Astrocyte (in vitro differentiated cells and primary cell): ENCODE measurements around the gene SAE1. TPM values are rescaled to one million over a fixed set of nuclear protein-coding genes. Genes with fewer than 3 reads are reported as not detected.

Experiments
- DNase-seq: peaks from one replicate; pipeline ENCODE4 v3.0.0-alpha.2; 2010; ENCODE audit warnings: low read depth
- FAIRE-seq: peaks from 2 replicates; lab custom pipeline; 2011; peaks lifted over from hg19 to GRCh38; lab: Jason Lieb, UNC
- H2AFZ ChIP-seq: 2 replicates; pipeline ENCODE4 v1.6.0; 2012; ENCODE audit warnings: low read depth, low read length, inconsistent platforms
- H3K27ac ChIP-seq: 2 replicates; pipeline ENCODE4 v1.5.1; 2011; ENCODE audit warnings: low read depth, low read length, inconsistent platforms
- H3K27me3 ChIP-seq: 2 replicates; pipeline ENCODE4 v1.6.0; 2011; ENCODE audit warnings: low read length, inconsistent platforms; ENCODE audit not compliant: insufficient read depth
- H3K36me3 ChIP-seq: 2 replicates; pipeline ENCODE4 v1.5.1; 2011; ENCODE audit warnings: low read length, inconsistent platforms; ENCODE audit not compliant: insufficient read depth
- H3K4me1 ChIP-seq: 2 replicates; pipeline ENCODE4 v1.5.1; 2011; ENCODE audit warnings: low read length, inconsistent platforms; ENCODE audit not compliant: insufficient read depth
- H3K4me2 ChIP-seq: 2 replicates; pipeline ENCODE4 v1.6.0; 2012; ENCODE audit warnings: low read length, inconsistent platforms
- H3K4me3 ChIP-seq: 2 replicates; pipeline ENCODE4 v1.5.1; 2011; ENCODE audit warnings: low read depth, mild to moderate bottlenecking, low read length, inconsistent platforms; ENCODE audit not compliant: insufficient read depth
- H3K79me2 ChIP-seq: 2 replicates; pipeline ENCODE4 v1.6.0; 2012; ENCODE audit warnings: mild to moderate bottlenecking, low read length, inconsistent platforms; ENCODE audit not compliant: insufficient read depth
- H3K9ac ChIP-seq: 2 replicates; pipeline ENCODE4 v1.6.0; 2012; ENCODE audit warnings: mild to moderate bottlenecking, low read length, inconsistent platforms
- H3K9me3 ChIP-seq: 2 replicates; pipeline ENCODE4 v1.5.1; 2012; ENCODE audit warnings: low read depth, mild to moderate bottlenecking, low read length, inconsistent platforms; ENCODE audit not compliant: insufficient read depth
- H4K20me1 ChIP-seq: 2 replicates; pipeline ENCODE4 v1.6.0; 2012; ENCODE audit warnings: low read length, inconsistent platforms; ENCODE audit not compliant: insufficient read depth
- H3K27ac Mint-ChIP-seq: one replicate; pipeline ENCODE4 v1.8.0; 2021; ENCODE audit warnings: mild to moderate bottlenecking, mixed read lengths; ENCODE audit not compliant: unreplicated experiment
- H3K27me3 Mint-ChIP-seq: one replicate; pipeline ENCODE4 v1.8.0; 2021; ENCODE audit warnings: low read depth, mixed read lengths; ENCODE audit not compliant: unreplicated experiment
- H3K36me3 Mint-ChIP-seq: one replicate; pipeline ENCODE4 v1.8.0; 2021; ENCODE audit warnings: low read depth, mixed read lengths; ENCODE audit not compliant: unreplicated experiment
- H3K4me1 Mint-ChIP-seq: one replicate; pipeline ENCODE4 v1.8.0; 2021; ENCODE audit warnings: low read depth, mixed read lengths; ENCODE audit not compliant: unreplicated experiment
- H3K4me3 Mint-ChIP-seq: one replicate; pipeline ENCODE4 v1.8.0; 2021; ENCODE audit warnings: mild to moderate bottlenecking, moderate library complexity, mixed read lengths; ENCODE audit not compliant: unreplicated experiment
- H3K9me3 Mint-ChIP-seq: one replicate; pipeline ENCODE4 v1.8.0; 2021; ENCODE audit warnings: mild to moderate bottlenecking, mixed read lengths; ENCODE audit not compliant: unreplicated experiment
- CTCF ChIP-seq: IDR thresholded peaks from 2 replicates; pipeline ENCODE4 v1.5.1; 2011; ENCODE audit warnings: low read depth, mild to moderate bottlenecking, inconsistent platforms, low read length, moderate library complexity; ENCODE audit not compliant: insufficient read depth
- EZH2 ChIP-seq: IDR thresholded peaks from 2 replicates; pipeline ENCODE4 v1.6.1; 2012; ENCODE audit warnings: mild to moderate bottlenecking, low read length, inconsistent platforms; ENCODE audit not compliant: insufficient read depth
- total RNA-seq: library from RNA; stranded (reverse); gene quantifications from 2 replicates; pipeline ENCODE4 v1.2.1, GENCODE V29; 2021

Gene SAE1
- total RNA-seq, 1 donor from 2014 or later = 133 TPM

GRCh38 chr19:47094557-47095475 is 35.8 kb upstream of the SAE1 start:
- no peak for TF ChIP-seq CTCF
- Mint-ChIP-seq H3K36me3 (peaks cover 24% of the 10 kb centered on the region), H3K27ac (peak overlapping the region; percentile 16), H3K27me3 (no peaks in the 10 kb centered on the region), H3K9me3 (no peaks in the 10 kb centered on the region), H3K4me3 (no peak overlapping the region), H3K4me1 (peaks cover 9% of the 10 kb centered on the region)
- Histone ChIP-seq H2AFZ (no peak overlapping the region), H3K4me1 (peaks cover 31% of the 10 kb centered on the region), H3K36me3 (peaks cover 22% of the 10 kb centered on the region), H3K4me3 (no peak overlapping the region), H4K20me1 (peaks cover 65% of the 10 kb centered on the region), H3K9ac (peak overlapping the region; percentile 72), H3K27me3 (no peaks in the 10 kb centered on the region), H3K27ac (peak overlapping the region; percentile 86), H3K9me3 (no peaks in the 10 kb centered on the region), H3K4me2 (peak overlapping the region; percentile 14), H3K79me2 (peaks cover 79% of the 10 kb centered on the region)
- FAIRE-seq (no peak), DNase-seq (peak; percentile 42)

- H3K36me3 Mint-ChIP-seq = peaks cover 22% of the 10 kb centered on the region
- H3K4me2 ChIP-seq = peak overlapping the region; percentile 25
- H3K9me3 Mint-ChIP-seq = no peaks in the 10 kb centered on the region
- TF ChIP-seq CTCF = no peak
- no peak for TF ChIP-seq EZH2
- H3K27ac Mint-ChIP-seq = no peak overlapping the region
- H3K4me1 ChIP-seq = peaks cover 31% of the 10 kb centered on the region
- peaks cover 87% of the 10 kb centered on the region for H3K79me2 ChIP-seq
- peaks cover 9% of the 10 kb centered on the region for H3K4me1 Mint-ChIP-seq
- no peaks in the 10 kb centered on the region for H3K9me3 ChIP-seq
- H3K27ac ChIP-seq = peak overlapping the region; percentile 86
- no peak overlapping the region for H3K4me3 ChIP-seq
- FAIRE-seq (no peak), DNase-seq (peak; percentile 86)
- no peaks in the 10 kb centered on the region for H3K27me3 Mint-ChIP-seq
- H4K20me1 ChIP-seq = peaks cover 64% of the 10 kb centered on the region
- H3K36me3 ChIP-seq = peaks cover 16% of the 10 kb centered on the region
- H3K4me3 Mint-ChIP-seq = no peak overlapping the region
- peak overlapping the region; percentile 72 for H3K9ac ChIP-seq
- H3K27me3 ChIP-seq = no peaks in the 10 kb centered on the region
- no peak overlapping the region for H2AFZ ChIP-seq
Measured at GRCh38 chr19:47095476-47096099, 35.0 kb upstream of the SAE1 start.
